ENCODE measurements around the gene MYO10.

The MYO10 gene

DNA sequence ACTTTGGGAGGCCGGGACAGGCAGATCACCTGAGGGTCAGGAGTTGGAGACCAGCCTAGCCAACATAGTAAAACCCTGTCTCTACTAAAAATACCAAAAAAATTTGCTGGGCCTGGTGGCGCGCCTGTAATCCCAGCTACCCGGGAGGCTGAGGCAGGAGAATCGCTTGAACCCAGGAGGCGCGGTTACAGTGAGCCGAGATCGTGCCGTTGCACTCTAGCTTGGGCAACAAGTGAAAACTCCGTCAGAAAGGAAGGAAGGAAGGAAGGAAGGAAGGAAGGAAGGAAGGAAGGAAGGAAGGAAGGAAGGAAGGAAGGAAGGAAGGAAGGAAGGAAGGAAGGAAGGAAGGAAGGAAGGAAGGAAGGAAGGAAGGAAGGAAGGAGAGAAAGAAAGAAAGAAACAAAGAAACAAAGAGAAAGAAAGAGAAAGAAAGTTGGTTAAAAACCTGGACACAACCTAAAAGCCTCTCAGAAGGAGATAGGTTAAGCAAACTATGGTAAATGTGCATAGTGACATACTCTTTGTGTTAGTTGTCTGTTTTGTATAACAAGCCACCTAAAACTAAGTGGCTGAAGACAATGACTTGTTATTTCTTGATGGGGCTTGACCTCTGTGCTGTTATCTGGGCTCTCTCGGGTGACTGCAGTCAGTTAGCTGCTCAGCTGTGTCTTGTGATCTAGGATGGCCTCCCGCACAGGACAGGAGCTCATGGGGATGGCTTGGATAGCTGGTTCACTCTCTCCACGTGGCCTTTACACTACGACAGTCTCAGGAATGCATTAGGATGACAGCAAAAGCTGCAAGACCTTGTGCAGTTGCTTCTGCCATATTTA, 8.0 kb upstream of the MYO10 start:
- no peak for DNase-seq (ENCODE audit: low read depth in 2 of 2)

GRCh38 chr5:16937503-16938161, 1.5 kb upstream of the MYO10 start:
- DNase-seq (ENCODE audit: low read depth in 2 of 2): no peak

- DNase-seq (ENCODE audit: low read depth in 2 of 2): no peak
These were observed 926 bp upstream of the MYO10 start for GRCh38 chr5:16936989-16937438.

DNA sequence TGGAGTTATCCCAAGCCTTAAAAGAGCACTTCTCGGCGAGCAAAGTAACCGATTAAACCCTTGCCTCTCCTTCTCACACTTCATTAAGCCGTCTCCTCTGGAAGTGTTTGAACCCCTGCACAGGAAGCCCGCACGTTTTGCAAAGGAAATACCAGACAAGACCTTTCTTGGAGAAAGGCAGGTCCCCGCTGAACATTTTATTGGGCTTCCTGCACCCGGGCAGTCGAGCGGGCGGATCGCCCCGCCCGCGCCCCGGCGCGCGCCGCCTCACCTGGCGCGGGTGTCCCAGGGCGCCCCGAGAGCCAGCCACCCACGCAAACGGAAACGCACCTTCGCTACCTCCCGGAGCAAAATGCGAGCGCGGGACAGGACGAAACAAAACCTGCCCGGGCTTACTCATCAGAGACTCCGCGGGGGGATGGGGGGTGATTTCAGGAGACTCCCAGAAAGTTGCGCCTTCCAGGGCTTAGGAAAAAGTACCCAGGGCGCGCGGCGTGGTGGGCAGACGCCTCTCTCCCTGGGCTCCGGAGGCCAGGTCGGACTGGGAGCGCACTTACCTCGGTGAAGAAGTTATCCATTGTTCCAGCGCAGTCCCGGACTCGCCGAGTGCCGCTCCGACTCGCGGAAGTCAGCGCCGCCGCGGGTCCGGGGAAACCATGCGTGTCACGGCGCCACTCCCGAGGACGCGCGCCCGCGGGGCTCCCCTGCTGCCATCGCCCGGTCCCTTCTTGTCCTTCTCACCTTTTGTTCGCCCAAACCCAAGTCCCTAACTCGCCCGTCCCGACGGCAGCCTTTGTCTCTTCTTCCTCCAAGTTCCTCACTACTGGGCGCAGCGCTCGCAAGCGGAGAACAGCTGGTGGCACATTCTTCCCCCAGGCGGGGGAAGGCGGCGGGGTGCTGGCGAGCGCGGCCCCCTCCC, 598 bp downstream of the MYO10 start:
- no peak for DNase-seq (ENCODE audit: low read depth in 2 of 2)

DNA sequence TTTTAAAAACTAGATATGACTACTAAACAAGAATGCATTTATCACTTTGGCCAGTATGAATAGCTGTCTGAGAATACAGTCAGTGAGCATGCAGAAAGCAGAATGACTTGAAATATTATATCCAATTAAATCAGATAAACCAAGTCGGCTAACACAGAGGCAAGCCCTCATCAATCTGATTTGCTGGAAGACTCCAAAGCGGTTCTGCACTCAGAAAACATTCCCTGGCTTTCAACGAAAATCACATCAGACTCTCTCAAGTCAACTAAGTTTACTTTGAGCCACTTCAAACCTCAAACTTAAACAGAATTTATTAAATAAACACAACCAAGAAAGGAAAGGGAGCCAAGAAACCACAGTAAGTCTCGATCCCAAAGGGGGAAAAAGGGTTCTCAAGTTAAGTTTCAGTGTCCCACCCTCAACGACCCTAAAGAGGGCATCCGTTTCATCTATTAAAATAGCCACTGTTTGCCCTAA, 1.4 kb downstream of the MYO10 start:
- no peak for DNase-seq (ENCODE audit: low read depth in 2 of 2)

- no peak for DNase-seq (ENCODE audit: low read depth in 2 of 2)
These were observed 2.0 kb downstream of the MYO10 start for GRCh38 chr5:16934123-16934522.

GRCh38 chr5:16933337-16933736, 2.8 kb downstream of the MYO10 start:
- no peak for DNase-seq (ENCODE audit: low read depth in 2 of 2)

DNA sequence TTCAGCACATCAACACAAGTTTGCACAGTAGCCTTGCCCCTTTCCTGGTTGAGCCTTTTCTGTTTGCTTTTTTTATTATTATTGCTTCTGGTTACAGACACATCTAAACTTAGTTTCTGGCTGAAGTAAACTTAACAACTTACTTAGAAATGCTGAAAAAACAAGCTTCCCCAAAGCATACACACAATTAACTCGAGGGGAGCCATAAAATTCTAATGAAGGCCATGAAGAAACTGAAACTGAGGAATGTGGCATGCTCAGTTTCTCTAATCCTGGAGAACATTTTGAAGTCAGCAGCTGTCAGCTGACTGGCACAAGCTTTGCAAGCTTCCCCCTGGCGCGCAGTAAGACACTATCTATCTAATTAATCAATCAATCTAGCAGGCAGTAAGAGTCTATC, 3.7 kb downstream of the MYO10 start:
- no peak for DNase-seq (ENCODE audit: low read depth in 2 of 2)

GRCh38 chr5:16931334-16932110, 4.6 kb downstream of the MYO10 start:
- no peak for DNase-seq (ENCODE audit: low read depth in 2 of 2)

- no peak for DNase-seq (ENCODE audit: low read depth in 2 of 2)
These were observed 5.6 kb downstream of the MYO10 start for GRCh38 chr5:16930496-16930895.

DNA sequence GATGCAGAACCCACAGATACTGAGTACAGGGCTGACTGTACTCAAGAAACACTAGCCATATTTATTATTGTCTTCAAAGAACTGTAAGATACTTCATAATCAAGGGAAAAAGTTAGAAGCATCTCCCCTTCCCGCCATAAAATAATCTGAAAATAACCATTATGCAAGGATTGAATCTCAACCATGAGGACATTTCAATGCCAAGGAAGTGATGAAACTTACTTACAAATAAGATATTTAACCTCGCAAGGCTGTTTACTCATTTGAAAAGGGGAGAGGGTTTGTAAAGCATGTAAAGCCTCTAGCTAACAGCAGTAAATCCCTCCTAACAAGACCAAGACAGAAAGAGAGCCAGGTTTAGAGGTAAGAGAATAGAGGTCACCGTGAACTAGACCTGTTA, 6.3 kb downstream of the MYO10 start:
- no peak for DNase-seq (ENCODE audit: low read depth in 2 of 2)

DNA sequence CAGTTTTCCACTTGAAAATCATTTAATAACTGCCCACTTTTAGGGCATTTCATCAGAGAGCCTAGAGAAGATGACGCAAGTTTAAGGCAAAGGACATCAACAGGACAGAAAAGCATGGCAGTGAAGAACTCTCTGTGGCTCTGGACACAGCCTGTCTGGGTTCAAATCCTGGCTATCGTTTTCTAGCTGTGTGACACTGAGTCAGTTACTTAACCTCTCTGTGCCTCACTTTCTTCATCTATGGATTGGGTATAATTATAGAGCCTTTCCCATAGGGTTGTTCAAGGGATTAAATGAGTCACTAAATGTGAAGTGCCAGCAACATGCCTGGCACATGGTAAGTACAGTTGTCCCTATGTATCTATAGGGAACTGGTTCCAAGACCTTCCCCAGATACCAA, 6.7 kb downstream of the MYO10 start:
- DNase-seq (ENCODE audit: low read depth in 2 of 2): no peak

DNA sequence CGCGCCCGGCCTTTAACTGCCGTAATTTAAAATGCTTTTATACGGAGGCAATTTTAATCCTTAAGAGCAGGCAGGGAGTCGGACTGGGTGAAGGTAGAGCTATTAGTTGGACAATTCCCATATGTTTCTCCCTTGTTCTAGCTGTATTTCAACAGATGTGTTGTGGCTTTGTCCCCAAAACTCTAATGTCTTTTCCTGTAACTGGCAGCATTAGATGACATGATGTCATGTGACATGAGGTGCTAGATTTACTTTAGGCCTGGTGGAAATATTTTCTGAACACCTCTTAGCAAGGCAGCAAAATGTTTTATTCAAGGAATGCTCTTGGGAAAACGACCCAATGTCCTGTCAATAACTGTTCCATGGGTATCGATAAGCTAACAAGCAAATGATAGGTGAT, 8.5 kb downstream of the MYO10 start:
- no peak for DNase-seq (ENCODE audit: low read depth in 2 of 2)

GRCh38 chr5:16926417-16926816, 9.7 kb downstream of the MYO10 start:
- no peak for DNase-seq (ENCODE audit: low read depth in 2 of 2)

GRCh38 chr5:16924206-16924605, 11.9 kb downstream of the MYO10 start:
- DNase-seq (ENCODE audit: low read depth in 2 of 2): no peak

- no peak for DNase-seq (ENCODE audit: low read depth in 2 of 2)
These were observed 13.7 kb downstream of the MYO10 start for GRCh38 chr5:16922430-16922829.

- DNase-seq (ENCODE audit: low read depth in 2 of 2): no peak
These were observed 14.9 kb downstream of the MYO10 start for GRCh38 chr5:16921211-16921610.

DNA sequence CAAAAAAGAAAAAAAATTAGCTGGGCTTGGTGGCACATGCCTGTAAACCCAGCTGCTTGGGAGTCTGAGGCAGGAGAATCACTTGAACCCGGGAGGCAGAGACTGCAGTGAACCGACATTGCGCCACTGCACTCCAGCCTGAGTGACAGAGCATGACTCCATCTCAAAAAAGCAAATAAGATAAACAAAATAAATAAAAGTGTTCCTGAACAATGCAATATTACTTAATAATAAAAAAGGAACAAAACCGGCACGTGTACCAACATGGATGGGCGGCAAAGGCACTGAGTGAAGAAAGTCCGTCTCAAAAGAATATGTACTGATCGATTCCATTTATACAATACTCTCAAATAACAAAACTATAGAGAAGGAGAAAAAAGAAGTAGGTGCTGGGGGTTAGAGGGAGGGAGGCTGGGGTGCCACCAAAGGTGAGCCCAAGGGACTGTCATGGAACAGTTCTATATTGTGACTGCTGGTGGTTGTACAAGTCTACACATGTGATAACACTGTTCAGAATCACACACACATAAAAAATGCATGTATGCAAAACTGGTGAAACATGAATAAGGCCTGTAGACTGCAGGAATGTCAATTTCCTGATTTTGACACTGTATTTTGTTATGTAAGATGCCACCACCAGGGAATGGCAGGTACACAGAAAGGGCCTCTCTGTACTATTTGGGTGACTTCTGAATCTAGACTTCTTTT, 15.8 kb downstream of the MYO10 start:
- DNase-seq (ENCODE audit: low read depth in 2 of 2): no peak

- DNase-seq (ENCODE audit: low read depth in 2 of 2): no peak
These were observed 17.0 kb downstream of the MYO10 start for GRCh38 chr5:16918891-16919671.

GRCh38 chr5:16918156-16918555, 17.9 kb downstream of the MYO10 start:
- no peak for DNase-seq (ENCODE audit: low read depth in 2 of 2)

Measured in fibroblast of skin of left biceps (primary cell).